Measurements from ENCODE around the gene SAT1. TPM values are rescaled to one million over a fixed set of nuclear protein-coding genes. Genes with fewer than 3 reads are reported as not detected.
A peak's percentile ranks its signal among the peaks of the same experiment; 100 is the strongest.

SAT1 gene
- total RNA-seq (2014; rRNA removed; shearing (Covaris generic)) (168 and 171 TPM in 2 replicates), polyA plus RNA-seq (2016; fragmentation: Nextera tagmentation; extraction: Ambion mirVana) (223 and 245 TPM in 2 replicates)

DNA sequence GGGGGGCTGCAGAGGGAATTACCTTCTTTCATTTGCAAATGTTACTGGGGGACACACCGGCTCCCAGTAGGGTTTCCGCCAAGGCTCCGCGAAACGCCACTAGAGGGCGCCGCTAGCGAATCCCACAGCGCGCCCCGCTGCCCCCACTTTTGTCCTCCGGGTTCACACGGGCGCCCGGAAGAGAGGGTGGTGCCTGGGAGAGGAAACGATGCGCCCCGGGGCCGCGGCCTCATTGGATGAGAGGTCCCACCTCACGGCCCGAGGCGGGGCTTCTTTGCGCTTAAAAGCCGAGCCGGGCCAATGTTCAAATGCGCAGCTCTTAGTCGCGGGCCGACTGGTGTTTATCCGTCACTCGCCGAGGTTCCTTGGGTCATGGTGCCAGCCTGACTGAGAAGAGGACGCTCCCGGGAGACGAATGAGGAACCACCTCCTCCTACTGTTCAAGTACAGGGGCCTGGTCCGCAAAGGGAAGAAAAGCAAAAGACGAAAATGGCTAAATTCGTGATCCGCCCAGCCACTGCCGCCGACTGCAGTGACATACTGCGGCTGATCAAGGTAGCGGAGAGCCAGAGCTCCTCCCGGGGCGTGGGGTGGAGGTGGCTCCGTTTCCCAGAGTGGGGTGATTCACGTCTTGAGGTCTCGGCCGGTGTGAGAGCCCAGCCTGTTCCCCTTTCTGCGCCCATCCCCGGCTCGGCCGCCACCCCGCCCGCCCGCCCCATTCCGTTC is at the start of gene SAT1:
SAT1 (plus strand) TSS at position 311 of the 726 bp plus-strand sequence; CDS start at position 490, 179 bp downstream.
- TF ChIP-seq EZH2 (IDR thresholded peaks at IDR 0.05; ENCODE audit: insufficient read depth, poor library complexity, severe bottlenecking) (no peak), EZH2phosphoT487 (IDR thresholded peaks at IDR 0.05; ENCODE audit: insufficient read depth, low read depth) (no peak)
- H3K9ac ChIP-seq: peak within 1 kb of the TSS; percentile 100
- peak within 1 kb of the TSS; percentile 88 for H3K4me2 ChIP-seq (ENCODE audit: unreplicated experiment)
- peaks cover 31% of the 10 kb centered on the region for H3F3A ChIP-seq (ENCODE audit: insufficient read depth)
- no peaks in the 10 kb centered on the region for H3K27me3 ChIP-seq (replicated peaks; ENCODE audit: insufficient read depth)
- no peaks in the 10 kb centered on the region for H3K9me3 ChIP-seq (ENCODE audit: low read depth)
- in situ Hi-C loops (cut with MboI): loop anchor here (10.0 kb wide), 1 partner anchor 122 kb away; the partner anchor contains the start of genes APOO and CXorf58
- no peaks in the 10 kb centered on the region for H4K20me1 ChIP-seq (ENCODE audit: insufficient read depth)
- peak within 1 kb of the TSS; percentile 71 for H2AFZ ChIP-seq
- 1 to 3% methylated on average over 21 to 28 of the region's 58 CpGs for WGBS, 2 experiments (ENCODE audit: low coverage in 1 of 2, low lambda C conversion rate in 2 of 2, missing lambda C conversion rate in 2 of 2)
- DNase-seq: peak; percentile 97
- 0 out of 2 replicates have a peak, but pooled peaks cover 14% of the 10 kb centered on the region for H3K36me3 ChIP-seq (ENCODE audit: low read depth)
- H3K4me3 ChIP-seq: peak within 1 kb of the TSS; percentile 87
- H3K4me1 ChIP-seq (ENCODE audit: insufficient read depth): peaks cover 26% of the 10 kb centered on the region
- peak within 1 kb of the TSS; percentile 99 for H3K27ac ChIP-seq
- no peaks in the 10 kb centered on the region for H3K9me2 ChIP-seq (ENCODE audit: insufficient read depth)
- H3K79me2 ChIP-seq (ENCODE audit: insufficient read depth): peaks cover 18% of the 10 kb centered on the region; the same call in 1 of the 2 replicates

DNA sequence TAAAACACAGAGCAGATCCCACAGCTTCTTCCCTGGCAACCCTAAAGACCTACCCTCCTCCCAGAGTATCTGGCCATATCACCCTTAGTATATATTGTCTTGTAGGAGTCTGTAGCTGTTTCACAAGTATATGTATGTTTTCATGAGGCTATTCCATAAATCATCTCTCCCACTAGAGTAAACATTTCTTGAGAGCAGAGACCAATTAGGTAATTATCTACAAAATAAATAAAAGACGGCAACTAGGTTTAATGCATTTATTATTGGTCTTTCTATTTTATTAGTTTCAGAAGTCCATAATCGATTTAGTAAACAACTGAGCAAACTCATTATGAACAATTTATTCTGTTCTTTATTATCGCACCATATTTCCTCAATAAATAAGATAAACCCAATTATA is 46.9 kb upstream of the SAT1 start:
- Histone ChIP-seq H3K27ac (no peak overlapping the region), H3K9me2 (ENCODE audit: insufficient read depth) (no peaks in the 10 kb centered on the region), H2AFZ (no peak overlapping the region), H3F3A (ENCODE audit: insufficient read depth) (no peaks in the 10 kb centered on the region), H3K4me2 (ENCODE audit: unreplicated experiment) (no peak overlapping the region), H3K27me3 (replicated peaks; ENCODE audit: insufficient read depth) (no peaks in the 10 kb centered on the region), H3K9me3 (ENCODE audit: low read depth) (no peaks in the 10 kb centered on the region), H3K36me3 (ENCODE audit: low read depth) (0 out of 2 replicates have a peak, but pooled peaks cover 4% of the 10 kb centered on the region), H4K20me1 (ENCODE audit: insufficient read depth) (peaks cover 8% of the 10 kb centered on the region; the same call in 1 of the 2 replicates), H3K4me3 (no peak overlapping the region), H3K79me2 (ENCODE audit: insufficient read depth) (peaks cover 97% of the 10 kb centered on the region), H3K9ac (no peak overlapping the region), H3K4me1 (ENCODE audit: insufficient read depth) (peaks cover under 1% of the 10 kb centered on the region; the same call in 1 of the 2 replicates)
- TF ChIP-seq EZH2 (IDR thresholded peaks at IDR 0.05; ENCODE audit: insufficient read depth, poor library complexity, severe bottlenecking) (no peak), EZH2phosphoT487 (IDR thresholded peaks at IDR 0.05; ENCODE audit: insufficient read depth, low read depth) (no peak)
- no peak for DNase-seq
- in situ Hi-C loops (cut with MboI): no loop called here
- WGBS, 2 experiments (ENCODE audit: low coverage in 1 of 2, low lambda C conversion rate in 2 of 2, missing lambda C conversion rate in 2 of 2): 45 to 46% methylated on average over 3 of the region's 3 CpGs

DNA sequence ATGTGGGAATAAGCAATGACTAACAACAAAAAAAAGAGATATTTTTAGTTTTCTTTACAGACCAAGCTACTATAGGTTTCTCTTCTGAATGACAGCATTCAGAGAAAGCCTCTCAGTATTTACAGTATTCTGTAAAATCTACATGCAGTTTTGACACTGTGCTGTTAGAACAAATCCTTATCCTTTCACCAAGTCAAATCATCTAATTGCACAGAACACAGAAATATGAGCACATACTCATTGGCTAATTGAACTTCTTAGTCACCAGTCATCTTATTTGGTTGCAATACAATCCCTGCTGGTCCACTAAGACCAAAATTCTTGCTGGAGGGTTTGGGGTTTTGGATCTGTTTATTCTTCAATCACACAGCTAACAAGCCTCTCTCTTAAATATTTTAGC is 45.6 kb upstream of the SAT1 start:
- Histone ChIP-seq H3K27me3 (replicated peaks; ENCODE audit: insufficient read depth) (no peaks in the 10 kb centered on the region), H3K4me2 (ENCODE audit: unreplicated experiment) (no peak overlapping the region), H3F3A (ENCODE audit: insufficient read depth) (0 out of 2 replicates have a peak, but pooled peaks cover 5% of the 10 kb centered on the region), H3K9ac (no peak overlapping the region), H3K9me2 (ENCODE audit: insufficient read depth) (no peaks in the 10 kb centered on the region), H4K20me1 (ENCODE audit: insufficient read depth) (peaks cover 8% of the 10 kb centered on the region; the same call in 1 of the 2 replicates), H3K79me2 (ENCODE audit: insufficient read depth) (peaks cover 98% of the 10 kb centered on the region), H3K9me3 (ENCODE audit: low read depth) (no peaks in the 10 kb centered on the region), H2AFZ (no peak overlapping the region), H3K4me1 (ENCODE audit: insufficient read depth) (peaks cover 5% of the 10 kb centered on the region; the same call in 1 of the 2 replicates), H3K4me3 (no peak overlapping the region), H3K27ac (no peak overlapping the region), H3K36me3 (ENCODE audit: low read depth) (0 out of 2 replicates have a peak, but pooled peaks cover 3% of the 10 kb centered on the region)
- TF ChIP-seq EZH2phosphoT487 (IDR thresholded peaks at IDR 0.05; ENCODE audit: insufficient read depth, low read depth) (no peak), EZH2 (IDR thresholded peaks at IDR 0.05; ENCODE audit: insufficient read depth, poor library complexity, severe bottlenecking) (no peak)
- in situ Hi-C loops (cut with MboI): no loop called here
- DNase-seq: peak; percentile 52

GRCh38 chrX:23742174-23742696 is 40.7 kb upstream of the SAT1 start:
- Histone ChIP-seq H3K27ac (peak overlapping the region; percentile 99), H4K20me1 (ENCODE audit: insufficient read depth) (no peaks in the 10 kb centered on the region), H3K9me2 (ENCODE audit: insufficient read depth) (no peaks in the 10 kb centered on the region), H3K9me3 (ENCODE audit: low read depth) (no peaks in the 10 kb centered on the region), H2AFZ (peak overlapping the region; percentile 67; the same call in 1 of the 2 replicates), H3F3A (ENCODE audit: insufficient read depth) (0 out of 2 replicates have a peak, but pooled peaks cover 12% of the 10 kb centered on the region), H3K36me3 (ENCODE audit: low read depth) (no peaks in the 10 kb centered on the region), H3K9ac (peak overlapping the region; percentile 100), H3K4me2 (ENCODE audit: unreplicated experiment) (peak overlapping the region; percentile 83), H3K4me1 (ENCODE audit: insufficient read depth) (peaks cover 8% of the 10 kb centered on the region), H3K27me3 (replicated peaks; ENCODE audit: insufficient read depth) (no peaks in the 10 kb centered on the region), H3K79me2 (ENCODE audit: insufficient read depth) (peaks cover 49% of the 10 kb centered on the region), H3K4me3 (peak overlapping the region; percentile 85)
- in situ Hi-C loops (cut with MboI): no loop called here
- TF ChIP-seq EZH2phosphoT487 (IDR thresholded peaks at IDR 0.05; ENCODE audit: insufficient read depth, low read depth) (no peak), EZH2 (IDR thresholded peaks at IDR 0.05; ENCODE audit: insufficient read depth, poor library complexity, severe bottlenecking) (no peak)
- peak; percentile 83 for DNase-seq
- WGBS, 2 experiments (ENCODE audit: low coverage in 1 of 2, low lambda C conversion rate in 2 of 2, missing lambda C conversion rate in 2 of 2): 0 to 2% methylated on average over 6 of the region's 6 CpGs
